Liver (tissue), 3 donors: ENCODE data around the gene KIF6.

Experiments
- CTCF ChIP-seq: fragments of 150-350 bp; IDR thresholded peaks from 2 replicates; pipeline ENCODE4 v1.5.1; 2017; ENCODE audit warnings: improper control_type of control experiment, low read depth, low read length; ENCODE audit not compliant: missing input control
- EGR1 ChIP-seq, 2 donors: IDR thresholded peaks; 2 replicates each; pipeline ENCODE4 v1.6.1; 2016 to 2018; ENCODE audit warnings: antibody characterized with exemption in 2 of 2, low read depth in 2 of 2
- HNF4G ChIP-seq: IDR thresholded peaks from 2 replicates; pipeline ENCODE4 v1.6.1; 2016; ENCODE audit warnings: antibody characterized with exemption
- JUND ChIP-seq, 2 donors: IDR thresholded peaks; 2 replicates each; pipeline ENCODE4 v1.6.1; 2016; ENCODE audit warnings: antibody characterized with exemption in 2 of 2
- RAD21 ChIP-seq, 2 donors: IDR thresholded peaks; 2 replicates each; pipeline ENCODE4 v1.6.1; 2016; ENCODE audit warnings: antibody characterized with exemption in 2 of 2, mild to moderate bottlenecking in 2 of 2
- REST ChIP-seq: IDR thresholded peaks from 2 replicates; pipeline ENCODE4 v1.6.1; 2016; ENCODE audit warnings: antibody characterized with exemption, mild to moderate bottlenecking
- RXRA ChIP-seq, 2 donors: IDR thresholded peaks; 2 replicates each; pipeline ENCODE4 v1.6.1; 2017 to 2018; ENCODE audit warnings: antibody characterized with exemption in 2 of 2, mild to moderate bottlenecking in 1 of 2
- SP1 ChIP-seq: IDR thresholded peaks from 2 replicates; pipeline ENCODE4 v1.6.1; 2018; ENCODE audit warnings: antibody characterized with exemption, mild to moderate bottlenecking
- TAF1 ChIP-seq: conservative IDR thresholded peaks from 2 replicates; pipeline ENCODE4 v1.6.1; 2016; ENCODE audit warnings: antibody characterized with exemption, mild to moderate bottlenecking
- ZBTB33 ChIP-seq: IDR thresholded peaks from 2 replicates; pipeline ENCODE4 v1.6.1; 2016; ENCODE audit warnings: antibody characterized with exemption
- TF ChIP-seq, protein P1 (sequence below): IDR thresholded peaks from 2 replicates; pipeline ENCODE4 v1.6.1; 2016; ENCODE audit warnings: antibody characterized with exemption
- donor health status: healthy.
- donor health status: healthy.

DNA sequence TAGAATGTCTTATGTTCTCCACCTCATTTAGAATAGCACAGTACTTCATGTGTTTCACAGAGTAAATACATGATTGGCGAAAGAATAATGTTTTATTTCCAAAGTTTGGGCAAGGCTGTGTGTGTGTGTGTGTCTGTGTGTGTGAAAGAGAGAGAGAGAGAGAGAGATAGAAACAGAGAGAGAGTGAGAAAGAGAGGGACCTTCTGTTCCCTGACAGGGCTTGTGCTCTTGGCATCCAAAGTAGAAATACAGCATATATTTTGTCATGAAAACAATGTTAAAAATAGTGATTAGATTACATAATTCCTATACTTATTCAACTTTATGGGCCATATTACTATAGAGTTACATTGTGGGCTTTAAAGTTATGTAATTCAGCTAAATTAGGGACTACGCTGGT is 201.2 kb downstream of the KIF6 start:
- TF ChIP-seq CTCF (no peak), EGR1 (IDR thresholded peaks at IDR 0.05; ENCODE audit: low read depth in 2 of 2) (no peak), HNF4G (no peak), TAF1 (no peak), ZBTB33 (no peak), REST (no peak), RXRA (IDR thresholded peaks at IDR 0.05) (no peak), RAD21 (IDR thresholded peaks at IDR 0.05) (no peak), SP1 (no peak), JUND (IDR thresholded peaks at IDR 0.05) (no peak)
- TF ChIP-seq, protein P1, sequence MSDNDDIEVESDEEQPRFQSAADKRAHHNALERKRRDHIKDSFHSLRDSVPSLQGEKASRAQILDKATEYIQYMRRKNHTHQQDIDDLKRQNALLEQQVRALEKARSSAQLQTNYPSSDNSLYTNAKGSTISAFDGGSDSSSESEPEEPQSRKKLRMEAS = no peak
